WTC11 (cell line): Measurements from ENCODE around the gene SRP14. TPM values are rescaled to one million over a fixed set of nuclear protein-coding genes. Genes with fewer than 3 reads are reported as not detected.

Source experiments
- ATAC-seq: fragments of 200-7000 bp; cut with Tn5 transposase; 2 replicates; pipeline ENCODE4 v1.10.0; 2021; ENCODE audit warnings: mild to moderate bottlenecking, moderate library complexity
- CTCF ChIA-PET: fragments of 300-600 bp; sonication (Branson Sonifier 250); formaldehyde crosslinking; loops from one replicate; lab custom pipeline; 2021; ENCODE audit warnings: antibody characterized with exemption; lab: Charles Lee
- POLR2A ChIA-PET: fragments of 350-600 bp; sonication (Branson Sonifier 250); formaldehyde crosslinking; loops from one replicate; lab custom pipeline; 2021; ENCODE audit warnings: antibody characterized with exemption; lab: Charles Lee
- DNase-seq: peaks from one replicate; pipeline ENCODE4 v3.0.0; 2021; ENCODE audit warnings: low spot score
- H3K27ac Mint-ChIP-seq: 2 replicates; pipeline ENCODE4 v1.8.0; 2021; ENCODE audit warnings: mixed read lengths
- H3K27me3 Mint-ChIP-seq: 2 replicates; pipeline ENCODE4 v1.8.0; 2021; ENCODE audit warnings: low read depth, mild to moderate bottlenecking, moderate library complexity, mixed read lengths
- H3K36me3 Mint-ChIP-seq: 2 replicates; pipeline ENCODE4 v1.8.0; 2021; ENCODE audit warnings: mixed read lengths
- H3K4me1 Mint-ChIP-seq: 2 replicates; pipeline ENCODE4 v1.8.0; 2022; ENCODE audit warnings: mixed read lengths
- H3K4me3 Mint-ChIP-seq: 2 replicates; pipeline ENCODE4 v1.8.0; 2021; ENCODE audit warnings: mild to moderate bottlenecking, moderate library complexity, mixed read lengths
- H3K9me3 Mint-ChIP-seq: 2 replicates; pipeline ENCODE4 v1.8.0; 2021; ENCODE audit warnings: mixed read lengths
- AR ChIP-seq: fragments of 250-450 bp; sonication (Bioruptor Pico); IDR thresholded peaks from 2 replicates; pipeline ENCODE4 v1.9.0; 2021; ENCODE audit warnings: mild to moderate bottlenecking
- ATF2 ChIP-seq: sonication (generic); formaldehyde crosslinking; IDR thresholded peaks from 2 replicates; pipeline ENCODE4 v1.8.1; 2022; ENCODE audit warnings: low read depth, missing genetic modification reagents, borderline replicate concordance
- ATF3 ChIP-seq: sonication (generic); formaldehyde crosslinking; conservative IDR thresholded peaks from 2 replicates; pipeline ENCODE4 v1.8.1; 2022; ENCODE audit warnings: mild to moderate bottlenecking, missing genetic modification reagents
- CTCF ChIP-seq: fragments of 200-600 bp; IDR thresholded peaks from 2 replicates; pipeline ENCODE4 v1.8.0; 2022; ENCODE audit warnings: antibody characterized with exemption
- FOXP1 ChIP-seq: sonication (generic); formaldehyde crosslinking; IDR thresholded peaks from 2 replicates; pipeline ENCODE4 v1.8.0; 2022; ENCODE audit warnings: missing genetic modification reagents, mild to moderate bottlenecking, moderate library complexity, borderline replicate concordance
- GRHL2 ChIP-seq: fragments of 250-450 bp; sonication (Bioruptor Pico); IDR thresholded peaks from 2 replicates; pipeline ENCODE4 v1.8.0; 2022; ENCODE audit warnings: mild to moderate bottlenecking, moderate library complexity; ENCODE audit not compliant: insufficient replicate concordance, severe bottlenecking
- GTF2I ChIP-seq: fragments of 250-450 bp; sonication (Bioruptor Pico); conservative IDR thresholded peaks from 2 replicates; pipeline ENCODE4 v1.4.0; 2021; ENCODE audit warnings: mild to moderate bottlenecking
- HMGA2 ChIP-seq: fragments of 250-450 bp; sonication (Bioruptor Pico); IDR thresholded peaks from 2 replicates; pipeline ENCODE4 v1.4.0; 2021; ENCODE audit warnings: mild to moderate bottlenecking, moderate library complexity
- HMGXB4 ChIP-seq: sonication (generic); formaldehyde crosslinking; IDR thresholded peaks from 2 replicates; pipeline ENCODE4 v1.8.1; 2023; ENCODE audit warnings: mild to moderate bottlenecking, moderate library complexity, missing genetic modification reagents
- MAX ChIP-seq: sonication (generic); formaldehyde crosslinking; IDR thresholded peaks from 2 replicates; pipeline ENCODE4 v1.8.0; 2022; ENCODE audit warnings: mild to moderate bottlenecking, missing genetic modification reagents
- NFE2L1 ChIP-seq: sonication (generic); formaldehyde crosslinking; IDR thresholded peaks from 2 replicates; pipeline ENCODE4 v1.8.1; 2023; ENCODE audit warnings: missing genetic modification reagents
- OVOL2 ChIP-seq: fragments of 250-450 bp; sonication (Bioruptor Pico); IDR thresholded peaks from 2 replicates; pipeline ENCODE4 v1.9.0; 2021; ENCODE audit warnings: mild to moderate bottlenecking, borderline replicate concordance
- SMAD4 ChIP-seq: sonication (generic); formaldehyde crosslinking; IDR thresholded peaks from 2 replicates; pipeline ENCODE4 v1.8.0; 2022; ENCODE audit warnings: mild to moderate bottlenecking, missing genetic modification reagents
- SP1 ChIP-seq: sonication (generic); formaldehyde crosslinking; conservative IDR thresholded peaks from 2 replicates; pipeline ENCODE4 v1.8.1; 2022; ENCODE audit warnings: missing genetic modification reagents
- TP53 ChIP-seq: sonication (generic); formaldehyde crosslinking; IDR thresholded peaks from 2 replicates; pipeline ENCODE4 v1.8.1; 2023; ENCODE audit warnings: mild to moderate bottlenecking, missing genetic modification reagents
- USF1 ChIP-seq: sonication (generic); formaldehyde crosslinking; IDR thresholded peaks from 2 replicates; pipeline ENCODE4 v1.8.0; 2022; ENCODE audit warnings: mild to moderate bottlenecking, missing genetic modification reagents
- ZBTB21 ChIP-seq: sonication (generic); formaldehyde crosslinking; IDR thresholded peaks from 2 replicates; pipeline ENCODE4 v1.8.1; 2023; ENCODE audit warnings: mild to moderate bottlenecking, missing genetic modification reagents, borderline replicate concordance
- ZNF121 ChIP-seq: sonication (generic); formaldehyde crosslinking; IDR thresholded peaks from 2 replicates; pipeline ENCODE4 v1.8.0; 2023; ENCODE audit warnings: missing genetic modification reagents
- ZNF138 ChIP-seq: sonication (generic); formaldehyde crosslinking; conservative IDR thresholded peaks from 2 replicates; pipeline ENCODE4 v1.8.1; 2022; ENCODE audit warnings: mild to moderate bottlenecking, moderate library complexity, missing genetic modification reagents
- ZNF423 ChIP-seq: fragments of 250-450 bp; sonication (Bioruptor Pico); IDR thresholded peaks from 2 replicates; pipeline ENCODE4 v2.1.2; 2022; ENCODE audit warnings: mild to moderate bottlenecking, moderate library complexity
- ZNF512 ChIP-seq: sonication (generic); formaldehyde crosslinking; IDR thresholded peaks from 2 replicates; pipeline ENCODE4 v1.8.1; 2022; ENCODE audit warnings: missing genetic modification reagents, borderline replicate concordance
- ZNF671 ChIP-seq: fragments of 250-450 bp; sonication (Bioruptor Pico); IDR thresholded peaks from 2 replicates; pipeline ENCODE4 v1.8.0; 2021; ENCODE audit warnings: mild to moderate bottlenecking
- total RNA-seq: library from RNA; stranded (reverse); gene quantifications from 3 replicates; pipeline ENCODE4 v1.2.3, GENCODE V29; 2021

SRP14 gene
- total RNA-seq, 1 experiment from 2014 or later: 190 TPM

GRCh38 chr15:40058476-40059140 is 19.6 kb upstream of the SRP14 start (continued):
- no peak for TF ChIP-seq GRHL2 (CRISPR knock-in tag)
- TF ChIP-seq MAX (CRISPR knock-in tag): no peak
- TF ChIP-seq USF1: no peak
- no peak for TF ChIP-seq TP53 (CRISPR knock-in tag)
- no peak for TF ChIP-seq ZNF671 (CRISPR knock-in tag)
- TF ChIP-seq GTF2I (CRISPR knock-in tag): no peak
- no peak for TF ChIP-seq SP1 (CRISPR knock-in tag)
- no peak for TF ChIP-seq ZNF138

GRCh38 chr15:40055576-40056293 is 16.8 kb upstream of the SRP14 start:
- Mint-ChIP-seq H3K36me3 (no peaks in the 10 kb centered on the region), H3K27ac (no peak overlapping the region), H3K4me3 (no peak overlapping the region), H3K27me3 (no peaks in the 10 kb centered on the region), H3K9me3 (no peaks in the 10 kb centered on the region), H3K4me1 (peaks cover 30% of the 10 kb centered on the region)
- POLR2A ChIA-PET: interaction anchor here (0.5 kb wide), 1 partner anchor 22 kb away, joined by 17 read pairs; no protein-coding TSS in a partner anchor
- no peak for ATAC-seq
- CTCF ChIA-PET: interaction anchor here (0.5 to 5.9 kb wide), 7 partner anchors 10 to 281 kb away, joined by 3 to 48 read pairs (median 3); no protein-coding TSS in a partner anchor
- no peak for TF ChIP-seq NFE2L1
- no peak for TF ChIP-seq CTCF
- TF ChIP-seq HMGA2 (CRISPR knock-in tag): no peak
- TF ChIP-seq ZBTB21 (CRISPR knock-in tag): no peak
- no peak for TF ChIP-seq ZNF512 (CRISPR knock-in tag)
- TF ChIP-seq ZNF121 (CRISPR knock-in tag): no peak
- no peak for TF ChIP-seq ATF3 (CRISPR knock-in tag)
- no peak for TF ChIP-seq OVOL2 (CRISPR knock-in tag)
- no peak for TF ChIP-seq ATF2 (CRISPR knock-in tag)
- no peak for TF ChIP-seq SMAD4 (CRISPR knock-in tag)
- TF ChIP-seq HMGXB4 (CRISPR knock-in tag): no peak
- no peak for TF ChIP-seq FOXP1 (CRISPR knock-in tag)
- TF ChIP-seq AR (CRISPR knock-in tag): no peak
- TF ChIP-seq ZNF423: no peak
- DNase-seq: no peak
